GM18498 (cell line): ENCODE results near the gene EVX2.

Experiments used
- ATAC-seq: cut with Tn5 transposase; IDR thresholded peaks from one replicate; pipeline ENCODE4 v1.9.1; 2021; ENCODE audit warnings: mild to moderate bottlenecking, moderate library complexity; ENCODE audit not compliant: unreplicated experiment

EVX2 gene

GRCh38 chr2:176084611-176085119, 903 bp upstream of the EVX2 start:
- no peak for ATAC-seq

- ATAC-seq = no peak
Measured at GRCh38 chr2:176082824-176083751, 674 bp downstream of the EVX2 start.

GRCh38 chr2:176082525-176082823, 1.3 kb downstream of the EVX2 start:
- no peak for ATAC-seq

DNA sequence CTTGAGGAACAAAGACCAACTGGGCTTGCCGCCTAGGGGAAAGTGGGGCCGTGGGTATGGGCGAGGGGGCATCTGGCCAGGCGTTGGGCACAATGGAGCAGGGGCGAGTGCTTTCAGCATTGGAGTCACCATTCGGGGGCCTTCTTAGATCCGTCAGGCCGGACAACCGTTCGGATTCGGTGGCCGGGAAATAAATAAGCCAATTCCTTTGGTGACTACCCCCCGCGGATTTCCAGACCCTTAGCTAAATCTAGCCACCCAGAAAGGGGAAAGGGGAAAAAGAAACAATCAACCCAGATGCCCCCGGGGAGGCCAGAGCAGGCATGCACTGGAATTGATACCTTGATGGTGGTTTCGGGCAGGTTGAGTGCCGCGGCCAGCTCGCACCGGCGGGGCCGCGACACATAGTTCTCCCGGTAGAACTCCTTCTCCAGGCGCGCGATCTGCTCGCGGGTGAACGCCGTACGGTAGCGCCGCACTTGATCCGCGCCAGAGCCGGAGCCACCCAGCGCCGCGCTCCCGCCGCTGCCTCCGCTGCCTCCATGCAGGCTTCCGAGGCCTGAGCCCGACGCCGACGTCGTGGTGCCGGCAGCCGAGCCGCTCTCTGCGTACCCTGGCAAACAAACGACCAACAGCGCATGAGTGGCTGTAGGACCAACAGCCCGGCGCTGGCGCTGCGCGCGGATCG, 1.8 kb downstream of the EVX2 start:
- no peak for ATAC-seq

DNA sequence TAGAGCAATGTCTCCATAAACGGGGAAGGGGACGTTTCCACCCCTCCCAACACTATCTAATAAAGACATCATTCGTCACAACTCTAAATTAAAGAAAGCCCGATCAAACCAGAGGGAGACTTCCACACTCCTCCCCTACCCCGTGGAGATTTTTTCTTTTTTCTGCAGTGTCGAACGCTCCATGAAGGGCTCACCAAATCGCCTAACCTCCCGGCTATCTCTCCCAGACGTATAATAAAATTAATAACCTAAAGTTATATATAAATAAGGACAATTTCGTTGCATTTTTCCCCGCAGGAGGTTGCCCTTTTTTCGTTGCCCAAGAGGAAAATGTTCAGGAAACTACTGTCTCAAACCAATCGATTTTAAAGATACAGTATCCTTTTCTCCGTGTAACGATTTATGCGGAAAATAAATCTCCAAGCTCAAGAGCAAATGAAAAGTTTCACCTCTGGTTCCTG, 2.4 kb downstream of the EVX2 start:
- ATAC-seq = no peak

GRCh38 chr2:176080540-176081375, 3.0 kb downstream of the EVX2 start:
- no peak for ATAC-seq

- no peak for ATAC-seq
Measured at GRCh38 chr2:176079831-176080539, 3.8 kb downstream of the EVX2 start.

- ATAC-seq = no peak
Measured at GRCh38 chr2:176079285-176079830, 4.4 kb downstream of the EVX2 start.

- no peak for ATAC-seq
Measured at GRCh38 chr2:176078541-176079284, 5.0 kb downstream of the EVX2 start.

- ATAC-seq = no peak
Measured at GRCh38 chr2:176076796-176077195, 7.0 kb downstream of the EVX2 start.

GRCh38 chr2:176076063-176076462, 7.7 kb downstream of the EVX2 start:
- ATAC-seq = no peak

GRCh38 chr2:176075481-176075880, 8.3 kb downstream of the EVX2 start:
- no peak for ATAC-seq

DNA sequence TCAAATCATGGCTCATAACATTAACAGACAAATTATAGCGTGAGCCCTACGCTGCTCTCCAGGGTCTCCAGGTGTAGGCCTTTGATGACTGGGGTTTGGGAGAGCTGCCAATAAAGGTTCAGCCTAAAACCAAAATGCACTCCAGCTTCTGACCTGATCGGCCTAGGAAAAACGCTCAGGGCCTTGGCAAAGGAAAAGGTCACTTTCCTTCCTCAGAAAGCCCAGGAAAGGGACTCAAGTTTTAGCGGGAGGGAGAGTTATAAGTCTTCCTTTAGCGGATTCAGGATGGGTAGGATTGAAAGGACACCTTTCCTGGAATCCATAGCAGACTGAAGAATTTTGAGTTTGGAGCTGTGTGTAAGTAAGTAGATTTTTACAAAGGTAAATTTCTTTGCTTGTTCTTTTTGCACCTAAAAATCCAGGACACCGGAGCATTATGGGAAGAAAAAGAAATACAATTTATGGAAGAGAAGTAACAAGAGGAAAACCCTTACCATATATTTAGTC, 8.8 kb downstream of the EVX2 start:
- ATAC-seq = no peak

DNA sequence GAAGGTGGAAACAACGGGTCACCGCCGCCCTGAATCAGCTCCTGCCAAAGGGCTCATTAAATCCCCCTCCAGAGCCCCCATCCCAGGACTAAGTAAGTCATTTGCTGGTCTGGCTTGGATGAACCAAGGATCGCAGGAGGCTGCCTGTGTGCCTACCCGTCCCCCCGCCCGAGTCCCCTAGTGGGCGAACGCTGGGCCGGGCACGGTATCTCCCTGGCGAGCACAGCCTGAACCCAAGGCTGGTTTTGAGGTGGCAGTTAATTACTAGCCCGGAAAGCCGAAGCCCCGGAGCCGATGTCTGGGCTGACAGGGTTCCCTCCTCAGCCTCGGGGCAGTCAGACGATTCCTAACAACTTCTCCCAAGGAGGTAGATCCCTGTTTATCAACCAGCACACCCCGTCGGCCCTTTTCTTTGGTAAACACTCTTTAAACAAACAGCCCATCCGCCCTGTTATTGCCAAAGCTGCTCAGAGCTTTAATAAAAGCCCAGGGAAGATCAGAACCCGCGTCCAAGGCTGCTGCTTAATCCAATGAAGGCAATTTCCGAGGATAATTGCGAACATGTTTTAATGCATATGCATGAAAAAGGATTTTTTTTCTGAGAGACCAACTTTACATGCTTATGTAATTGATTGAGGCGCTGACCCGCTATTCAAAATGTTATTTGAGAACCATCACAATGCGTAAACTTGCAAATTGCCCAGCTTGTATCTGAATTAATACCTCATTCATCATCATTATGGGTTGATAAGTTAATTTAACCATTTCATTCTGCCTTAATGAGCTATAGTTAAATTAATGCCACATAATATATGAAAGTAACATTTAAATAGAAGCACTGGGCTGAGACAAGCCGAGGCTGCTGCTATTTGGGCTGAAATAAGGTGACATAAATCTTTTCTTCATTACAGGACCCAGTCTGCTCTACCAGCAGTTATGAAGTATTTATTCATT, 10.5 kb downstream of the EVX2 start:
- no peak for ATAC-seq

GRCh38 chr2:176072292-176072669, 11.5 kb downstream of the EVX2 start:
- no peak for ATAC-seq

DNA sequence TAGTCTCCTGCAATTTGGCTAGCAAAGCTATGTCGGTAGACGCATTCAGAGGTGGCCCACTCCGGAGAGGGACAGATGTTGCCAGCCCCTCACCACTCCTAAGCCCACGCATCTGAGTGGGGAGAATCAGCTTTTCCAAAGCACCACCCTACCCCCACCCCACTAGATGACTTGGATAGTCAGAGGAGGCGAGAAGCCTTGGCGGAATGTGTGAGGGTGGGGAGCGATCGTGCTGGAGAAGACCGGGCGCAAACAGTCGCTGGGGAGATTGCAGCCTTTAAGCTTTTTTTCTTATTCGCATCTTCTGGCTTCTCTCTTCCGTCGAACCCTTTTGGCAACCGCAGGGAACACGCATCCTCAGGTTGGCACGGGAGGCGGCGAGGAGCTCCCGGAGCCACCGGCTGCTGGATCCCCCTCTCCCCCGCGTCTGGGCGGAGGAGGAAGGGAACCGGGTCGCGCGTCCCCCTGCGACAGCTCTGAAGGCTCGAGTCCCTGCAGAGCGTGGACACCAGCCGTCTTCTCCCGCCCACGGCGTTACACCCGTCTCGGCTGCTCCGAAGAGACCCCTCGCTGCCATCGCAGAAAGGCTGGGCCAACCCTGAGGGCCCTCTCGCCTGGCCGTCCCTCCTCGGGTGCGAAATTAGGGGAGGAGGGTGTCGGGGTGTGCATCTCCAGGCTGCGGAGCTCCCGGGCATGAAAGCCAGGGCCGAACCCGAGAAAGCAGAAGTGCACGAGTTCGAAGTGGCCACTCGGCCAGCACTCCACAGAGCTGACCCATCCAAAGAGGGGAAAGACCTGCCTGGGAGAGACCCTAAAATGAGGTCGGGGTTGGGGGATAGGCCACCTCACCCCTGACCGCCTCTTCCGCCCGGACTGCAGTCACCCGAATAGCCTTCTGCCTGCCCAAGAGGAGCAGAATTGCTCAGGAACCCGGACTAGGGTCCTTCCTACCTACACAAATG, 12.2 kb downstream of the EVX2 start:
- ATAC-seq = no peak

DNA sequence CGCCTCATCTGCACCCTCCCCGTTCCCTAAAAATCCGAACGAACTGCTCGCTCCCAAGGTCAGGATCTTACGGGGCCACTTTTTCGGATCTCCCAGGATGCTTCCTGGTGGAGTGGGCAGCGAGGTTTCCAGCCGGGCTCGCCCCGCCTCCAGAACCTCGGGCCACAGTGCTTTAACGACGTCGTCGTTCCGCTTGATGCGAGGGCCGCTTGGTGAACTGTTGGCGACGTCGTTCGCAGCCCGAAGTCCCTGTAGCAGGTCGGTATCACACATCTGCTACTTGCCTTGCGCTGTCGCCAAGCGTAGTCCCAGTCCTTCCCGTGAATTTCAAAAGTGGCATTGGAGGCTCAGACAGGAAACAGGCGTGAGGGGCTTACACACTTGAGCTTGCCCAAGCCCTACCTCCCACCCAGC, 15.3 kb downstream of the EVX2 start:
- ATAC-seq = no peak
